K562 (cell line): ENCODE measurements around the gene FAM222A. TPM values are rescaled to one million over a fixed set of nuclear protein-coding genes. Genes with fewer than 3 reads are reported as not detected.

Source experiments
- ATAC-seq: fragments of 200-7000 bp; cut with Tn5 transposase; 3 replicates; pipeline ENCODE4 v1.9.1; 2020; ENCODE audit warnings: moderate library complexity
- BruUV-seq: library from RNA; stranded (reverse); fragments of 400-500 nt; replicated peaks from 2 replicates; lab custom pipeline; 2021; lab: Mats Ljungman, UMichigan
- CTCF ChIA-PET: fragments of 300-600 bp; formaldehyde crosslinking; extraction: SDS; loops from one replicate; lab custom pipeline; 2021; ENCODE audit warnings: low intra/inter-chr PET ratio; lab: Yijun Ruan, JAX
- POLR2A ChIA-PET: fragments of 300-600, 350-650 bp; sonication (Branson Sonifier 250); formaldehyde crosslinking; extraction: SDS; loops from one replicate; lab custom pipeline; 2021; ENCODE audit warnings: antibody characterized with exemption, inconsistent platforms; lab: Yijun Ruan, JAX
- DNase-seq, 4 experiments: peaks; one replicate each; pipeline versions ENCODE4 v3.0.0 to v3.0.0-alpha.2; 2011 to 2018; ENCODE audit warnings: low spot score in 3 of 4, mixed read lengths in 3 of 4; ENCODE audit errors: extremely low read depth in 1 of 4
- FAIRE-seq: peaks from 2 replicates; lab custom pipeline; 2011; peaks lifted over from hg19 to GRCh38; lab: Jason Lieb, UNC
- H2AFZ ChIP-seq: 2 replicates; pipeline ENCODE4 v1.6.0; 2011; ENCODE audit warnings: low read depth, low read length, control low read depth, inconsistent platforms
- H3K27ac ChIP-seq: fragments of 200-600 bp; 3 replicates; pipeline ENCODE4 v1.8.0; 2011; ENCODE audit warnings: low read depth, mild to moderate bottlenecking, control low read depth, inconsistent platforms, low read length, moderate library complexity, mixed read lengths; ENCODE audit errors: extremely low read depth
- H3K27me3 ChIP-seq, 2 experiments: fragments of 300-600 bp in 1 of 2; 2 replicates in 1 of 2; 3 replicates in 1 of 2; pipeline versions ENCODE4 v1.6.0 to v1.8.0; 2011; ENCODE audit warnings: inconsistent platforms in 2 of 2, low read length in 2 of 2, mild to moderate bottlenecking in 1 of 2, mixed read lengths in 1 of 2, moderate library complexity in 1 of 2; ENCODE audit not compliant: control insufficient read depth in 2 of 2, insufficient read depth in 2 of 2
- H3K36me3 ChIP-seq: fragments of 300-600 bp; 3 replicates; pipeline ENCODE4 v1.8.0; 2011; ENCODE audit warnings: mild to moderate bottlenecking, low read length, inconsistent platforms; ENCODE audit not compliant: control insufficient read depth, insufficient read depth
- H3K4me1 ChIP-seq, 2 experiments: fragments of 200-600 bp in 1 of 2; replicated peaks in 1 of 2; 2 replicates in 1 of 2; 3 replicates in 1 of 2; pipeline versions ENCODE4 v1.5.1 to v1.8.0; 2011; ENCODE audit warnings: inconsistent platforms in 2 of 2, low read length in 2 of 2, mild to moderate bottlenecking in 1 of 2, mixed read lengths in 1 of 2, moderate library complexity in 1 of 2; ENCODE audit not compliant: control insufficient read depth in 2 of 2, insufficient read depth in 2 of 2
- H3K4me2 ChIP-seq: 2 replicates; pipeline ENCODE4 v1.6.1; 2011; ENCODE audit warnings: low read length, control low read depth, inconsistent platforms, mixed read lengths; ENCODE audit not compliant: insufficient read depth
- H3K4me3 ChIP-seq: fragments of 200-600 bp; sonication (generic), shearing (Covaris generic); 2 replicates; pipeline ENCODE4 v1.5.1; 2016; ENCODE audit warnings: control low read depth, inconsistent platforms
- H3K79me2 ChIP-seq: fragments of 200-600 bp; 3 replicates; pipeline ENCODE4 v1.8.0; 2011; ENCODE audit warnings: low read length, inconsistent platforms; ENCODE audit not compliant: control insufficient read depth, insufficient read depth
- H3K9ac ChIP-seq, 2 experiments: 2 replicates each; pipeline versions ENCODE4 v1.6.0 to v1.6.1; 2011; ENCODE audit warnings: low read depth in 2 of 2, low read length in 2 of 2, control low read depth in 1 of 2, inconsistent platforms in 1 of 2, mild to moderate bottlenecking in 1 of 2, mixed read lengths in 1 of 2; ENCODE audit not compliant: insufficient read depth in 1 of 2
- H3K9me1 ChIP-seq: one replicate; pipeline ENCODE4 v1.6.0; 2011; ENCODE audit warnings: inconsistent platforms, mild to moderate bottlenecking, low read length, moderate library complexity; ENCODE audit not compliant: control insufficient read depth, insufficient read depth
- H3K9me3 ChIP-seq: replicated peaks from 2 replicates; pipeline ENCODE4 v1.5.1; 2011; ENCODE audit warnings: low read depth, low read length, inconsistent platforms; ENCODE audit not compliant: control insufficient read depth, insufficient read depth
- H4K20me1 ChIP-seq: replicated peaks from 2 replicates; pipeline ENCODE4 v1.6.1; 2011; ENCODE audit warnings: low read length, inconsistent platforms, mixed read lengths; ENCODE audit not compliant: control insufficient read depth, insufficient read depth
- CREBBP ChIP-seq: IDR thresholded peaks from one replicate; pipeline ENCODE4 v1.6.1; 2012; ENCODE audit warnings: low read depth, mild to moderate bottlenecking, control low read depth, inconsistent platforms, low read length
- EGR1 ChIP-seq: fragments of 450-650 bp; conservative IDR thresholded peaks from 2 replicates; pipeline ENCODE4 v1.6.1; 2017; ENCODE audit warnings: mild to moderate bottlenecking
- EHMT2 ChIP-seq: fragments of 450-650 bp; IDR thresholded peaks from 2 replicates; pipeline ENCODE4 v1.6.1; 2018; ENCODE audit warnings: antibody characterized with exemption
- MLLT1 ChIP-seq, 2 experiments: fragments of 450-650 bp; IDR thresholded peaks; 2 replicates each; pipeline ENCODE4 v1.6.1; 2016
- PKNOX1 ChIP-seq: fragments of 450-650 bp; IDR thresholded peaks from 2 replicates; pipeline ENCODE4 v1.6.1; 2016
- PURB ChIP-seq: sonication (generic); formaldehyde crosslinking; IDR thresholded peaks from 2 replicates; pipeline ENCODE4 v1.9.0; 2021; ENCODE audit warnings: low read depth, mild to moderate bottlenecking, missing genetic modification reagents
- TBP ChIP-seq: optimal IDR thresholded peaks from 2 replicates; pipeline ENCODE3; 2011; ENCODE audit warnings: low read depth, low read length, improper control_type of control experiment
- TRIM25 ChIP-seq: fragments of 450-650 bp; IDR thresholded peaks from 2 replicates; pipeline ENCODE4 v1.7.0; 2016; ENCODE audit warnings: borderline replicate concordance
- ZNF24 ChIP-seq: fragments of 450-650 bp; IDR thresholded peaks from 2 replicates; pipeline ENCODE4 v1.6.1; 2016
- WGBS: fragments of 100-300 bp; shearing (Covaris generic); methylation state at CpG from one replicate; pipeline ENCODE4 v1.1.6; 2016; ENCODE audit warnings: low coverage, mixed read lengths; ENCODE audit not compliant: insufficient coverage; ENCODE audit errors: missing lambda C conversion rate; 5-methylcytosine and 5-hydroxymethylcytosine counted together
- in situ Hi-C: fragments of 300-500 bp; cut with MboI; formaldehyde crosslinking; loops from 4 replicates; pipeline ENCODE4 v1.15.0; 2018; ENCODE audit warnings: inconsistent platforms, mixed read lengths
- intact Hi-C: fragments of 100-400 bp; cut with micrococcal nuclease; formaldehyde crosslinking; loops from 2 replicates; pipeline ENCODE4 v1.14.2; 2022
- polyA plus RNA-seq, 8 experiments: library from polyadenylated mRNA; depleted of rRNA in 4 of 8; stranded (reverse) in 5 of 8; unstranded in 3 of 8; fragments of >200 nt; fragmentation: Nextera tagmentation in 2 of 8; fragmentation: Illumina TruSeq in 1 of 8; extraction: Ambion mirVana in 2 of 8; extraction: Trizol in 1 of 8; gene quantifications; 2 replicates each; pipeline versions ENCODE4 v1.2.1 to v1.2.3, GENCODE V29; 2011 to 2014; ENCODE audit warnings: inconsistent platforms in 1 of 8, missing spikeins in 1 of 8
- total RNA-seq, 7 experiments: library from RNA; depleted of rRNA in 6 of 7; stranded (reverse); fragments of >200 nt in 6 of 7; fragmentation: Illumina TruSeq in 2 of 7; extraction: Trizol in 2 of 7; gene quantifications; 2 replicates each; pipeline versions ENCODE4 v1.2.1 to v1.2.3, GENCODE V29; 2011 to 2021; ENCODE audit warnings: low replicate concordance in 1 of 7

FAM222A gene
- total and polyA plus RNA-seq, 9 of the 15 experiments (the other 6 are each of a cell fraction or from before 2014, with no cell fraction given), result 0.03 to 0.36 (median 0.12) TPM; not detected in 1

- CTCF ChIA-PET, result no interaction called here
- no peak for ATAC-seq
- no peak for FAIRE-seq
- 0% methylated on average over 4 of the region's 4 CpGs for WGBS
- Histone ChIP-seq H3K79me2 (no peaks in the 10 kb centered on the region), H3K4me2 (no peak overlapping the region), H3K9me1 (no peaks in the 10 kb centered on the region), H4K20me1 (peaks cover 6% of the 10 kb centered on the region; the same call in 1 of the 2 replicates), H3K4me1 (no peaks in the 10 kb centered on the region; a peak in 1 of 5 replicates), H3K27ac (no peak overlapping the region), H3K27me3 (peaks cover 2 to 8% of the 10 kb centered on the region in 2 experiments; a peak in 2 of 5 replicates), H3K9ac (no peak overlapping the region), H3K36me3 (no peaks in the 10 kb centered on the region), H2AFZ (no peak overlapping the region)
- intact Hi-C loops, result loop anchor here (5.0 kb wide), 1 partner anchor 68 kb away; no protein-coding TSS in a partner anchor
- DNase-seq, result no peak
- POLR2A ChIA-PET, result no interaction called here
- no TSS peak for BruUV-seq
- TF ChIP-seq MLLT1 (IDR thresholded peaks at IDR 0.05) (peak in 1 of 2 experiments; percentile 38; a peak in 1 of 4 replicates), TBP (no peak), ZNF24 (no peak), TRIM25 (0 out of 2 replicates have a peak, but pooled peaks have one; percentile 40), PURB (CRISPR knock-in tag) (no peak), PKNOX1 (peak; percentile 17; the same call in 1 of the 2 replicates), CREBBP (peak; percentile 32), EHMT2 (peak; percentile 58; the same call in 1 of the 2 replicates), EGR1 (peak; percentile 38)
- TF ChIP-seq, all 486 proteins: peak for 6
- in situ Hi-C loops, result no loop called here
- Histone ChIP-seq H3K4me3 (no peak overlapping the region), H3K9me3 (no peaks in the 10 kb centered on the region)
Measured at GRCh38 chr12:109808876-109809646, 95.4 kb downstream of the FAM222A start.
